A673 (cell line): ENCODE measurements around the gene RFTN1.

Source experiments
- EZH2 ChIP-seq: fragments of 200-600 bp; sonication (generic); IDR thresholded peaks from 2 replicates; pipeline ENCODE4 v1.6.1; 2017; ENCODE audit warnings: borderline replicate concordance, low read depth, mild to moderate bottlenecking, mixed read lengths, antibody characterized with exemption, low read length; ENCODE audit not compliant: poor library complexity, severe bottlenecking
- TF ChIP-seq, protein P1 (sequence below): fragments of 300-800, 200-600 bp; sonication (generic); conservative IDR thresholded peaks from 2 replicates; pipeline ENCODE4 v1.5.1; 2017; ENCODE audit warnings: low read depth, mild to moderate bottlenecking, antibody characterized with exemption, low read length, moderate library complexity, mixed read lengths

DNA sequence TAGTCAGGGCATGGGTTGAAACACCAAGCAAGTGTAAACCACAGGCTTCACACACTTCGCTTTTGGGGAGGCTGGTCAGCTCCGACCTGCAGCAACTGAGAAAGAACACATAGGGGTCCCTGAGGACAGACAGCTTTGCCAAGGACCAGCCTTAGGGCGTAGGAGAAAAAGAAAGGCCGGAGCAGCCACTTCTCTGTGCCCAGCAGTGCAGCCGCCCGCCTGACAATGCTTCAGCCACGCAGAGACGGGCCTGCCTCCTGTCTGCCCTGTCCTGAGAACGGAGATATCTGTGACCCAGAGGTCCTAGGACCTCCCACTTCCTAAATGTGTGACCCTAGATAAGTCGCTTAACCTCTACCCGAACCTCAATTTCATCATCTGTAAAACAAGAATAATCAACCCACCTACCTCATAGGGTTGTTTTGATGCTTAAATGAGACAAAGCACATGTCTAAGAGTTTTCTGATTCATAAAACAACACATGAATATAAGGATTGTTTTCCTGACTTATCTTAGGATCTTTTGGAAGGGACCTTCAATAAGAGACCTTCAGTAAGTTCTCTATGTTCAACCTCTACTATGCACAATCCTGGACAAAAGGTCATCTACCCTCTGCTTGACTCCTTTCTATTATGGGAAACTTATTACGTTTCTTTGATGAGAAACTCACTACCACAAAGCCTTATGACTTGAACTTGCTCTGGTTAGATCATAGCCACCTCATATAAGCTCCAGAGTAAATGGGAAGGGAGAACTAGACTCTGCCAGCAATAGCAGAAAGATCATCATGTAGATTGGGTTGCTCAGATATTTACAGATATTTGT is 32.9 kb upstream of the RFTN1 start:
- TF ChIP-seq, protein P1, sequence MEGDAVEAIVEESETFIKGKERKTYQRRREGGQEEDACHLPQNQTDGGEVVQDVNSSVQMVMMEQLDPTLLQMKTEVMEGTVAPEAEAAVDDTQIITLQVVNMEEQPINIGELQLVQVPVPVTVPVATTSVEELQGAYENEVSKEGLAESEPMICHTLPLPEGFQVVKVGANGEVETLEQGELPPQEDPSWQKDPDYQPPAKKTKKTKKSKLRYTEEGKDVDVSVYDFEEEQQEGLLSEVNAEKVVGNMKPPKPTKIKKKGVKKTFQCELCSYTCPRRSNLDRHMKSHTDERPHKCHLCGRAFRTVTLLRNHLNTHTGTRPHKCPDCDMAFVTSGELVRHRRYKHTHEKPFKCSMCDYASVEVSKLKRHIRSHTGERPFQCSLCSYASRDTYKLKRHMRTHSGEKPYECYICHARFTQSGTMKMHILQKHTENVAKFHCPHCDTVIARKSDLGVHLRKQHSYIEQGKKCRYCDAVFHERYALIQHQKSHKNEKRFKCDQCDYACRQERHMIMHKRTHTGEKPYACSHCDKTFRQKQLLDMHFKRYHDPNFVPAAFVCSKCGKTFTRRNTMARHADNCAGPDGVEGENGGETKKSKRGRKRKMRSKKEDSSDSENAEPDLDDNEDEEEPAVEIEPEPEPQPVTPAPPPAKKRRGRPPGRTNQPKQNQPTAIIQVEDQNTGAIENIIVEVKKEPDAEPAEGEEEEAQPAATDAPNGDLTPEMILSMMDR, result no peak
- TF ChIP-seq EZH2, result no peak
